Neuronal stem cell (in vitro differentiated cells): ENCODE measurements around the gene ZNF609.

ENCODE experiments used
- DNase-seq: peaks from one replicate; pipeline ENCODE4 v3.0.0-alpha.2; 2013; ENCODE audit warnings: low spot score
- H2AFZ ChIP-seq: one replicate; pipeline ENCODE4 v1.6.1; 2013; ENCODE audit warnings: mild to moderate bottlenecking, low read length, inconsistent platforms
- H2AK5ac ChIP-seq: 2 replicates; pipeline ENCODE4 v1.6.1; 2013; ENCODE audit warnings: low read depth, mild to moderate bottlenecking, inconsistent platforms, low read length, moderate library complexity, mixed read lengths
- H2BK120ac ChIP-seq: 2 replicates; pipeline ENCODE4 v1.6.1; 2013; ENCODE audit warnings: low read depth, mild to moderate bottlenecking, inconsistent platforms, low read length, moderate library complexity, mixed read lengths
- H2BK12ac ChIP-seq: one replicate; pipeline ENCODE4 v1.6.1; 2013; ENCODE audit warnings: low read length, inconsistent platforms
- H2BK15ac ChIP-seq: 2 replicates; pipeline ENCODE4 v1.6.1; 2013; ENCODE audit warnings: mild to moderate bottlenecking, low read length, inconsistent platforms, mixed read lengths
- H2BK5ac ChIP-seq: one replicate; pipeline ENCODE4 v1.6.1; 2013; ENCODE audit warnings: inconsistent platforms, mild to moderate bottlenecking, low read length, moderate library complexity
- H3K14ac ChIP-seq: one replicate; pipeline ENCODE4 v1.6.1; 2013; ENCODE audit warnings: low read length, inconsistent platforms
- H3K18ac ChIP-seq: 2 replicates; pipeline ENCODE4 v1.6.1; 2013; ENCODE audit warnings: low read length, inconsistent platforms
- H3K23ac ChIP-seq: 2 replicates; pipeline ENCODE4 v1.6.1; 2013; ENCODE audit warnings: low read depth, mild to moderate bottlenecking, mixed read lengths, low read length, inconsistent platforms; ENCODE audit not compliant: poor library complexity
- H3K27ac ChIP-seq: replicated peaks from 3 replicates; pipeline ENCODE4 v1.5.1; 2013; ENCODE audit warnings: low read length, inconsistent platforms
- H3K27me3 ChIP-seq, 3 experiments: 2 replicates each; pipeline ENCODE4 v1.6.1; 2013; ENCODE audit warnings: low read length in 3 of 3, mild to moderate bottlenecking in 2 of 3, inconsistent platforms in 1 of 3, low read depth in 1 of 3, mixed read lengths in 1 of 3, moderate library complexity in 1 of 3; ENCODE audit not compliant: control insufficient read depth in 3 of 3, insufficient read depth in 3 of 3
- H3K36me3 ChIP-seq, 2 donors: replicated peaks in 1 of 2; 2 replicates each; pipeline ENCODE4 v1.6.1; 2013; ENCODE audit warnings: low read length in 2 of 2; ENCODE audit not compliant: control insufficient read depth in 2 of 2, insufficient read depth in 2 of 2
- H3K4ac ChIP-seq: 2 replicates; pipeline ENCODE4 v1.6.1; 2013; ENCODE audit warnings: inconsistent platforms, mild to moderate bottlenecking, low read length, moderate library complexity
- H3K4me1 ChIP-seq, 2 donors: 1 replicate in 1 of 2; 2 replicates in 1 of 2; pipeline ENCODE4 v1.6.1; 2013; ENCODE audit warnings: low read length in 2 of 2, low read depth in 1 of 2; ENCODE audit not compliant: control insufficient read depth in 2 of 2, insufficient read depth in 1 of 2
- H3K4me2 ChIP-seq: one replicate; pipeline ENCODE4 v1.6.1; 2013; ENCODE audit warnings: mild to moderate bottlenecking, low read length, inconsistent platforms; ENCODE audit not compliant: insufficient read depth, poor library complexity, severe bottlenecking
- H3K4me3 ChIP-seq, 2 donors: 2 replicates each; pipeline ENCODE4 v1.5.1; 2013; ENCODE audit warnings: low read length in 2 of 2, mild to moderate bottlenecking in 2 of 2, inconsistent platforms in 1 of 2, moderate library complexity in 1 of 2
- H3K79me1 ChIP-seq: one replicate; pipeline ENCODE4 v1.6.1; 2013; ENCODE audit warnings: low read depth, mild to moderate bottlenecking, inconsistent platforms, low read length, moderate library complexity
- H3K9ac ChIP-seq: one replicate; pipeline ENCODE4 v1.6.1; 2013; ENCODE audit warnings: mild to moderate bottlenecking, low read depth, low read length, inconsistent platforms; ENCODE audit not compliant: poor library complexity
- H3K9me3 ChIP-seq, 2 donors: replicated peaks in 1 of 2; 2 replicates each; pipeline versions ENCODE3 to v1.6.1; 2013; ENCODE audit warnings: low read length in 2 of 2, mild to moderate bottlenecking in 2 of 2, inconsistent platforms in 1 of 2, low read depth in 1 of 2, mixed read lengths in 1 of 2, moderate library complexity in 1 of 2; ENCODE audit not compliant: control insufficient read depth in 2 of 2, insufficient read depth in 1 of 2
- H4K8ac ChIP-seq: one replicate; pipeline ENCODE4 v1.6.1; 2013; ENCODE audit warnings: low read depth, mild to moderate bottlenecking, inconsistent platforms, low read length, moderate library complexity
- H4K91ac ChIP-seq: one replicate; pipeline ENCODE4 v1.6.1; 2013; ENCODE audit warnings: low read length, low read depth, mild to moderate bottlenecking, inconsistent platforms; ENCODE audit not compliant: poor library complexity
- WGBS, 2 donors: extraction: QIAGEN DNeasy Blood & Tissue Kit; methylation state at CpG; one replicate each; pipeline ENCODE4 v1.1.7; 2013; ENCODE audit warnings: missing lambda C conversion rate in 2 of 2, mixed read lengths in 1 of 2; ENCODE audit not compliant: insufficient read length in 2 of 2, insufficient replicate concordance in 1 of 2; ENCODE audit errors: extremely low coverage in 2 of 2; 5-methylcytosine and 5-hydroxymethylcytosine counted together

The ZNF609 gene

GRCh38 chr15:64552281-64552948 is 92.0 kb downstream of the ZNF609 start:
- Histone ChIP-seq H3K14ac (no peak overlapping the region), H3K27ac (no peak overlapping the region), H2BK120ac (no peak overlapping the region), H3K23ac (no peak overlapping the region), H3K36me3 (peaks cover 0 to 11% of the 10 kb centered on the region in 2 donors), H3K4ac (no peak overlapping the region), H4K8ac (no peak overlapping the region), H2AK5ac (no peak overlapping the region), H3K4me3 (no peak overlapping the region), H2BK15ac (no peak overlapping the region), H3K27me3 (no peaks in the 10 kb centered on the region), H3K9ac (no peak overlapping the region), H2AFZ (no peak overlapping the region), H2BK5ac (no peak overlapping the region), H3K18ac (no peak overlapping the region), H3K4me1 (no peaks in the 10 kb centered on the region), H3K9me3 (no peaks in the 10 kb centered on the region), H2BK12ac (no peak overlapping the region), H4K91ac (no peak overlapping the region), H3K79me1 (peaks cover 2% of the 10 kb centered on the region), H3K4me2 (no peak overlapping the region)
- no peak for DNase-seq
- WGBS, 2 donors: no CpG with 5 or more reads among the region's 8 CpGs

GRCh38 chr15:64558460-64559179 is 98.2 kb downstream of the ZNF609 start:
- Histone ChIP-seq H3K4me3 (no peak overlapping the region), H4K91ac (no peak overlapping the region), H3K9ac (no peak overlapping the region), H3K27ac (no peak overlapping the region), H3K36me3 (peaks cover 0 to 13% of the 10 kb centered on the region in 2 donors), H2BK120ac (no peak overlapping the region), H3K4me1 (no peaks in the 10 kb centered on the region), H3K18ac (no peak overlapping the region), H2BK5ac (no peak overlapping the region), H3K14ac (no peak overlapping the region), H2BK15ac (no peak overlapping the region), H2BK12ac (no peak overlapping the region), H3K27me3 (no peaks in the 10 kb centered on the region), H2AFZ (no peak overlapping the region), H4K8ac (no peak overlapping the region), H3K4ac (no peak overlapping the region), H2AK5ac (no peak overlapping the region), H3K4me2 (no peak overlapping the region), H3K9me3 (no peaks in the 10 kb centered on the region), H3K23ac (no peak overlapping the region), H3K79me1 (peaks cover 3% of the 10 kb centered on the region)
- DNase-seq: no peak

- WGBS, 2 donors: no CpG with 5 or more reads among the region's 2 CpGs
- Histone ChIP-seq H3K4me2 (no peak overlapping the region), H2BK12ac (no peak overlapping the region), H3K36me3 (peaks cover 0 to 13% of the 10 kb centered on the region in 2 donors), H3K9ac (no peak overlapping the region), H3K4ac (no peak overlapping the region), H2AK5ac (no peak overlapping the region), H3K9me3 (no peaks in the 10 kb centered on the region), H2AFZ (no peak overlapping the region), H3K27ac (no peak overlapping the region), H2BK15ac (no peak overlapping the region), H3K79me1 (peaks cover 6% of the 10 kb centered on the region), H3K14ac (no peak overlapping the region), H3K18ac (no peak overlapping the region), H3K4me3 (no peak overlapping the region), H3K4me1 (no peaks in the 10 kb centered on the region), H4K8ac (no peak overlapping the region), H4K91ac (no peak overlapping the region), H3K23ac (no peak overlapping the region), H3K27me3 (no peaks in the 10 kb centered on the region), H2BK120ac (no peak overlapping the region), H2BK5ac (no peak overlapping the region)
- no peak for DNase-seq
These were observed 98.9 kb downstream of the ZNF609 start for GRCh38 chr15:64559243-64559642.

- no peak overlapping the region for H2BK15ac ChIP-seq
- H2BK5ac ChIP-seq: no peak overlapping the region
- no peak overlapping the region for H3K9ac ChIP-seq
- H3K23ac ChIP-seq: no peak overlapping the region
- peaks cover 0 to 10% of the 10 kb centered on the region in 2 donors for H3K36me3 ChIP-seq
- H3K14ac ChIP-seq: no peak overlapping the region
- H3K79me1 ChIP-seq: peaks cover 4% of the 10 kb centered on the region
- no peak overlapping the region for H3K4me3 ChIP-seq
- no peak overlapping the region for H3K4me2 ChIP-seq
- no peak overlapping the region for H3K4ac ChIP-seq
- no peak overlapping the region for H3K27ac ChIP-seq
- no peak for DNase-seq
- no CpG with 5 or more reads among the region's 3 CpGs for WGBS, 2 donors
- no peaks in the 10 kb centered on the region for H3K9me3 ChIP-seq
- H3K18ac ChIP-seq: no peak overlapping the region
- no peaks in the 10 kb centered on the region for H3K4me1 ChIP-seq
- no peak overlapping the region for H2AFZ ChIP-seq
- H2AK5ac ChIP-seq: no peak overlapping the region
- no peak overlapping the region for H2BK120ac ChIP-seq
- H3K27me3 ChIP-seq: no peaks in the 10 kb centered on the region
- no peak overlapping the region for H4K91ac ChIP-seq
- no peak overlapping the region for H4K8ac ChIP-seq
- H2BK12ac ChIP-seq: no peak overlapping the region
These were observed 100.1 kb downstream of the ZNF609 start for GRCh38 chr15:64560501-64560900.
